DMS 273 treated with DMSO at 0.1 percent for 48 hours (cell line): Measurements from ENCODE around the gene HAO2.

ENCODE experiments used
- DNase-seq: peaks from one replicate; lab custom pipeline; 2025; lab: John Stamatoyannopoulos, UW

Gene HAO2

GRCh38 chr1:119438761-119439160, 70.2 kb downstream of the HAO2 start:
- no peak for DNase-seq

- no peak for DNase-seq
Measured at GRCh38 chr1:119440721-119441307, 72.2 kb downstream of the HAO2 start.

GRCh38 chr1:119442756-119443155, 74.2 kb downstream of the HAO2 start:
- no peak for DNase-seq
